Mucosa of descending colon (tissue), 3 donors: ENCODE measurements around the gene KCTD14. TPM values are rescaled to one million over a fixed set of nuclear protein-coding genes. Genes with fewer than 3 reads are reported as not detected.

Experiments used
- ATAC-seq: fragments of 200-7000 bp; cut with Tn5 transposase; one replicate; pipeline ENCODE4 v1.9.1; 2020; ENCODE audit warnings: mild to moderate bottlenecking, moderate library complexity
- DNase-seq, 3 donors: peaks; one replicate each; pipeline ENCODE4 v3.0.0-alpha.2; 2020
- H3K36me3 ChIP-seq: fragments of 200-600 bp; one replicate; pipeline ENCODE4 v1.8.0; 2021; ENCODE audit warnings: low read depth, mild to moderate bottlenecking
- H3K4me1 ChIP-seq: fragments of 200-600 bp; one replicate; pipeline ENCODE4 v1.8.0; 2021; ENCODE audit warnings: low read depth, mild to moderate bottlenecking
- H3K4me3 ChIP-seq: fragments of 200-600 bp; one replicate; pipeline ENCODE4 v1.8.0; 2021; ENCODE audit warnings: mild to moderate bottlenecking
- H3K9me3 ChIP-seq: fragments of 200-600 bp; one replicate; pipeline ENCODE4 v1.8.0; 2021; ENCODE audit warnings: mild to moderate bottlenecking
- CTCF ChIP-seq: fragments of 200-600 bp; IDR thresholded peaks from one replicate; pipeline ENCODE4 v1.8.0; 2022; ENCODE audit warnings: antibody characterized with exemption, mild to moderate bottlenecking
- intact Hi-C, 2 donors: fragments of 100-400 bp; cut with DNase I in 1 of 2; cut with micrococcal nuclease in 1 of 2; formaldehyde crosslinking; loops; one replicate each; pipeline versions ENCODE4 v1.11.0 to v1.11.1; 2022; cut with DNase I, micrococcal nuclease
- total RNA-seq, 3 donors: library from RNA; stranded (reverse); fragmentation: NEBNext Ultra II Directional in 2 of 3; extraction: Animal tissue kit (Norgen Biotek cat#: 25700) in 2 of 3; gene quantifications; one replicate each; pipeline versions ENCODE4 v1.2.1 to v1.2.4, GENCODE V29; 2021 to 2023
- donor health status: DM: no; HTN: no; CAD: no; lungs with moderate emphysema.
- donor health status: DM: no; HTN: no; CAD: no.
- donor health status: DM: no; HTN: yes; CAD: no.

KCTD14 gene
- total RNA-seq, 3 donors from 2014 or later = 4.3 to 13.2 (median 9.9) TPM

- H3K4me1 ChIP-seq = peaks cover 40% of the 10 kb centered on the region
- ATAC-seq = no peak
These were observed 13.2 kb upstream of the KCTD14 start for GRCh38 chr11:78036313-78036712.

GRCh38 chr11:78034623-78035022 lies 11.5 kb upstream of the KCTD14 start:
- H3K36me3 ChIP-seq = no peaks in the 10 kb centered on the region
- DNase-seq (no peak), ATAC-seq (no peak)
- no peak overlapping the region for H3K4me3 ChIP-seq
- no peak for TF ChIP-seq CTCF
- no peaks in the 10 kb centered on the region for H3K9me3 ChIP-seq
- intact Hi-C loops = no loop called here
- peaks cover 25% of the 10 kb centered on the region for H3K4me1 ChIP-seq

More at GRCh38 chr11:78036313-78036712, 13.2 kb upstream of the KCTD14 start:
- no peaks in the 10 kb centered on the region for H3K9me3 ChIP-seq
- TF ChIP-seq CTCF = no peak
- no peak overlapping the region for H3K4me3 ChIP-seq
- H3K36me3 ChIP-seq = no peaks in the 10 kb centered on the region
- no peak for DNase-seq
- intact Hi-C loops = no loop called here

GRCh38 chr11:78033040-78033439 lies 10.0 kb upstream of the KCTD14 start:
- H3K4me1 ChIP-seq = peaks cover 10% of the 10 kb centered on the region
- intact Hi-C loops = no loop called here
- TF ChIP-seq CTCF = no peak

GRCh38 chr11:78032090-78032489 lies 9.0 kb upstream of the KCTD14 start:
- intact Hi-C loops = no loop called here
- H3K9me3 ChIP-seq = no peaks in the 10 kb centered on the region
- no peak for TF ChIP-seq CTCF
- H3K4me1 ChIP-seq = peaks cover 3% of the 10 kb centered on the region
- DNase-seq = no peak
- H3K36me3 ChIP-seq = no peaks in the 10 kb centered on the region
- no peak overlapping the region for H3K4me3 ChIP-seq
- no peak for ATAC-seq

More at GRCh38 chr11:78033040-78033439, 10.0 kb upstream of the KCTD14 start:
- Histone ChIP-seq H3K36me3 (no peaks in the 10 kb centered on the region), H3K4me3 (no peak overlapping the region), H3K9me3 (no peaks in the 10 kb centered on the region)
- DNase-seq (no peak), ATAC-seq (no peak)

- no peak overlapping the region for H3K4me3 ChIP-seq
- no peaks in the 10 kb centered on the region for H3K36me3 ChIP-seq
- ATAC-seq (no peak), DNase-seq (no peak)
- no peak for TF ChIP-seq CTCF
- no peaks in the 10 kb centered on the region for H3K4me1 ChIP-seq
- no peaks in the 10 kb centered on the region for H3K9me3 ChIP-seq
- intact Hi-C loops = no loop called here
These were observed 8.6 kb upstream of the KCTD14 start for GRCh38 chr11:78031629-78032028.
